ENCODE measurements around the gene HECTD3. TPM values are rescaled to one million over a fixed set of nuclear protein-coding genes. Genes with fewer than 3 reads are reported as not detected.

Gene HECTD3
- total RNA-seq: 100 to 1,000 TPM; 141 to 270 (median 202) TPM

- Histone ChIP-seq H3K27ac (peak within 1 kb of the TSS; percentile 80 to 88 (median 88)), H3K27me3 (no peaks in the 10 kb centered on the region), H3K4me1 (peaks cover 5 to 43% (median 25%) of the 10 kb centered on the region in 4 donors), H3K36me3 (peaks cover 0 to 43% (median 0%) of the 10 kb centered on the region in 3 donors), H3K9me3 (no peaks in the 10 kb centered on the region), H3K4me3 (peak within 1 kb of the TSS; percentile 82 to 92 (median 86))
- TF ChIP-seq CTCF (IDR thresholded peaks at IDR 0.05): peak in 1 of 6 experiments; percentile 12
- TF ChIP-seq POLR2A (IDR thresholded peaks at IDR 0.05): peak; percentile 72
- DNase-seq: peak; percentile 86 to 94 (median 90)
Observed at GRCh38 chr1:45010855-45011811, at the start of gene HECTD3. Gene HECTD3 (minus strand): TSS chr1:45011324. CDS start chr1:45011257, 67 bp downstream.

DNA sequence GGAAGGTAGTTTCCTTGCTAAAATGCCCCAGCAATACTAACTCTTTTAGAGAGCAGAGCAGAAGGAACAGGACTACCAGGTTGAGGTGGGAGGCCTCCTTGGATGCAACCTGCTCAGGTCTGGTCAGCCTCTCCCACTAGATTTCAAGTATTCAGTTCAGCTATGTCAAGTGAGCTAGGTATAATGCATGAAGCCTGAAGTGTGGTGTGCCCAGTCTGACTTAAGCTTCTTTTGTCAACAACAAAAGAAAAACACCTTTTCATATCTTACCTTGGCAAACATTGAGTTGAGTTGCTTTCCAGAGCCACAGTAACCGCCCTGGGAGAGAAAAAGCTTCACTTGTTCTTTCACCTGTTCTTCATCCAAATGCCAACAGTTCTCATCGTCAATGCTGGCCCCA is 48.7 kb upstream of the HECTD3 start:
- TF ChIP-seq POLR2A (IDR thresholded peaks at IDR 0.05) (no peak), CTCF (IDR thresholded peaks at IDR 0.05) (no peak)
- Histone ChIP-seq H3K4me1 (no peaks in the 10 kb centered on the region), H3K27ac (no peak overlapping the region), H3K9me3 (no peaks in the 10 kb centered on the region), H3K4me3 (no peak overlapping the region), H3K36me3 (peaks cover 0 to 16% (median 0%) of the 10 kb centered on the region in 3 donors), H3K27me3 (no peaks in the 10 kb centered on the region)
- no peak for DNase-seq

DNA sequence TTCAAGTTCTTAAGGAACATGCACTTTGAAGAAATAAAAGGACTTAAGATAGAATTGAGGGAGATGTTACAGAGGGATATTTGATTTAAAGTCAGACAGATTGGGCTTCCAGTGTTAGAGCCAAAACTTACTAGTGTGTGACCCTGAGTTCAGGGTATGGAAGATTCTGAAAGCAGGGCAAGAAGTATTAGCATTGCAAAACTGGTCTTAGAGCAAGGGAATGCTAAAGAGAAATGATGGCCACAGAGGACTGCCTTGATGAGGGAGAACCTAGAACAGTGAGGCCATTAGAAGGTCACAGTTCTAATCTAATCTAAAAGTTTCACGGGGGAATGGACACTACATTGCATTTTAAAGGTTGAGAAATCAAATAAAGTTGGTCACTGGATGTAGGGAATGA is 46.4 kb upstream of the HECTD3 start:
- peaks cover 0 to 16% (median 0%) of the 10 kb centered on the region in 3 donors for H3K36me3 ChIP-seq
- H3K4me3 ChIP-seq: no peak overlapping the region
- DNase-seq: no peak
- no peak for TF ChIP-seq POLR2A (IDR thresholded peaks at IDR 0.05)
- no peak for TF ChIP-seq CTCF (IDR thresholded peaks at IDR 0.05)
- H3K27ac ChIP-seq: no peak overlapping the region
- H3K4me1 ChIP-seq: no peaks in the 10 kb centered on the region
- H3K27me3 ChIP-seq: no peaks in the 10 kb centered on the region
- H3K9me3 ChIP-seq: no peaks in the 10 kb centered on the region

- DNase-seq: no peak
- H3K27me3 ChIP-seq: no peaks in the 10 kb centered on the region
- TF ChIP-seq POLR2A (IDR thresholded peaks at IDR 0.05) (no peak), CTCF (IDR thresholded peaks at IDR 0.05) (no peak)
- H3K4me3 ChIP-seq: no peak overlapping the region
- peaks cover 0 to 8% (median 0%) of the 10 kb centered on the region in 3 donors for H3K36me3 ChIP-seq
- H3K4me1 ChIP-seq: peaks cover 0 to 4% (median 0%) of the 10 kb centered on the region in 4 donors
- no peaks in the 10 kb centered on the region for H3K9me3 ChIP-seq
- H3K27ac ChIP-seq: peak overlapping the region in 2 of 4 donors; percentile 12 to 17
Observed at GRCh38 chr1:45051005-45051772, 40.1 kb upstream of the HECTD3 start.

- H3K27me3 ChIP-seq: no peaks in the 10 kb centered on the region
- H3K4me1 ChIP-seq: peaks cover 0 to 4% (median 0%) of the 10 kb centered on the region in 4 donors
- H3K27ac ChIP-seq: no peak overlapping the region
- no peaks in the 10 kb centered on the region for H3K9me3 ChIP-seq
- no peak for DNase-seq
- H3K36me3 ChIP-seq: peaks cover 0 to 15% (median 0%) of the 10 kb centered on the region in 3 donors
- no peak for TF ChIP-seq POLR2A (IDR thresholded peaks at IDR 0.05)
- no peak for TF ChIP-seq CTCF (IDR thresholded peaks at IDR 0.05)
- H3K4me3 ChIP-seq: no peak overlapping the region
Observed at GRCh38 chr1:45047032-45047431, 35.9 kb upstream of the HECTD3 start.

Data from Peyer's patch (tissue), 4 donors.